OCI-LY1 (cell line): ENCODE data around the gene SNRNP48.

Experiments
- H2AFZ ChIP-seq: fragments of 200-600 bp; sonication (generic), shearing (Covaris generic); 2 replicates; pipeline ENCODE4 v1.6.0; 2014; ENCODE audit warnings: antibody characterized with exemption, mild to moderate bottlenecking, low read length
- H3F3A ChIP-seq: fragments of 200-600 bp; sonication (generic), shearing (Covaris generic); 2 replicates; pipeline ENCODE4 v1.6.0; 2014; ENCODE audit warnings: mild to moderate bottlenecking, antibody characterized with exemption, low read length, moderate library complexity; ENCODE audit not compliant: insufficient read depth
- H3K27ac ChIP-seq: fragments of 200-600 bp; sonication (generic); 2 replicates; pipeline ENCODE4 v1.5.1; 2014; ENCODE audit warnings: low read length, mixed run types, mild to moderate bottlenecking, low read depth; ENCODE audit not compliant: poor library complexity, severe bottlenecking
- H3K27me3 ChIP-seq: fragments of 200-600 bp; sonication (generic); 2 replicates; pipeline ENCODE4 v1.6.0; 2014; ENCODE audit warnings: antibody characterized with exemption, mild to moderate bottlenecking, low read length, moderate library complexity; ENCODE audit not compliant: insufficient read depth
- H3K36me3 ChIP-seq: fragments of 200-600 bp; sonication (generic); 2 replicates; pipeline ENCODE4 v1.6.1; 2014; ENCODE audit warnings: mild to moderate bottlenecking, antibody characterized with exemption, low read length, moderate library complexity, mixed read lengths; ENCODE audit not compliant: insufficient read depth
- H3K4me1 ChIP-seq: fragments of 200-600 bp; sonication (generic); 2 replicates; pipeline ENCODE4 v1.5.1; 2014; ENCODE audit warnings: mild to moderate bottlenecking, low read length, moderate library complexity; ENCODE audit not compliant: insufficient read depth, severe bottlenecking
- H3K4me2 ChIP-seq: fragments of 200-600 bp; sonication (generic), shearing (Covaris generic); 2 replicates; pipeline ENCODE4 v1.6.1; 2014; ENCODE audit warnings: low read length
- H3K4me3 ChIP-seq: fragments of 200-600 bp; sonication (generic); 2 replicates; pipeline ENCODE4 v1.5.1; 2014; ENCODE audit warnings: low read length, low read depth, mild to moderate bottlenecking, mixed read lengths; ENCODE audit not compliant: poor library complexity, severe bottlenecking
- H3K79me2 ChIP-seq: fragments of 200-600 bp; shearing (Covaris generic); 2 replicates; pipeline ENCODE4 v1.6.1; 2016; ENCODE audit warnings: mixed run types, low read length, mixed read lengths; ENCODE audit not compliant: insufficient read depth
- H3K9ac ChIP-seq: fragments of 200-600 bp; sonication (generic), shearing (Covaris generic); 2 replicates; pipeline ENCODE4 v1.6.1; 2014; ENCODE audit warnings: mild to moderate bottlenecking, low read length, mixed read lengths
- H3K9me2 ChIP-seq: fragments of 200-600 bp; sonication (generic), shearing (Covaris generic); 2 replicates; pipeline ENCODE4 v1.6.1; 2014; ENCODE audit warnings: low read depth, mild to moderate bottlenecking, low read length, mixed read lengths
- H3K9me3 ChIP-seq: fragments of 200-600 bp; shearing (Covaris generic); 2 replicates; pipeline ENCODE4 v1.6.1; 2014; ENCODE audit warnings: low read length, mixed read lengths
- H4K20me1 ChIP-seq: fragments of 200-600 bp; sonication (generic), shearing (Covaris generic); 2 replicates; pipeline ENCODE4 v1.6.0; 2016; ENCODE audit warnings: mild to moderate bottlenecking, low read length; ENCODE audit not compliant: insufficient read depth
- CTCF ChIP-seq: fragments of 200-600 bp; sonication (generic), shearing (Covaris generic); IDR thresholded peaks from 2 replicates; pipeline ENCODE4 v1.5.1; 2017; ENCODE audit warnings: mild to moderate bottlenecking, antibody characterized with exemption, low read length, moderate library complexity, mixed read lengths
- EZH2 ChIP-seq: fragments of 200-600 bp; sonication (generic), shearing (Covaris generic); IDR thresholded peaks from 2 replicates; pipeline ENCODE4 v1.8.0; 2017; ENCODE audit warnings: borderline replicate concordance, mixed run types, mild to moderate bottlenecking, antibody characterized with exemption, low read length, moderate library complexity, mixed read lengths

Gene SNRNP48

DNA sequence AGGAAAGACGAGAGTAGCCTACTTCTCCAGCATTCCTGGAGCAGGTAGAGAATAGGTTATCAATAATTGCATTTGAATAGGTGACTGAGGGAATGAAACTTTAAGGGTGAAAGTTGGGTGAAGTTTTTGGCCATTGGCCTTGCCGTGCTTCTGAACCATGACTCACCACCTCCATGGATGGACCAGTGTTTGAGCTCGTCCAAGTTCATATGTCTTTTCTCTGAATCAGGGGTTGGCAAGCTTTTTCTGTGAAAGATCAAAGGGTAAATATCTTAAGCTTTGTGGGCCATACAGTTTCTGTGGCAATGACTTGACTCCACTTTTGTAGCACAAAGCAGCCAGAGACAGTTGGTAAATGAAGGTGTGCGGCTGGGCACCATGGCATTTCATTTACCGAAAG, 31.8 kb downstream of the SNRNP48 start:
- TF ChIP-seq CTCF (no peak), EZH2 (no peak)
- H3K4me3 ChIP-seq, result no peak overlapping the region
- H3K27me3 ChIP-seq, result 0 out of 2 replicates have a peak, but pooled peaks cover 7% of the 10 kb centered on the region
- H3K4me2 ChIP-seq, result no peak overlapping the region
- no peaks in the 10 kb centered on the region for H3K4me1 ChIP-seq
- H3K9ac ChIP-seq, result no peak overlapping the region
- H4K20me1 ChIP-seq, result no peaks in the 10 kb centered on the region
- no peak overlapping the region for H2AFZ ChIP-seq
- H3K9me2 ChIP-seq, result no peaks in the 10 kb centered on the region
- no peaks in the 10 kb centered on the region for H3K36me3 ChIP-seq
- no peaks in the 10 kb centered on the region for H3K9me3 ChIP-seq
- no peaks in the 10 kb centered on the region for H3K79me2 ChIP-seq
- H3K27ac ChIP-seq, result no peak overlapping the region
- no peaks in the 10 kb centered on the region for H3F3A ChIP-seq

GRCh38 chr6:7624796-7625710, 35.1 kb downstream of the SNRNP48 start:
- Histone ChIP-seq H3K9me2 (no peaks in the 10 kb centered on the region), H3K36me3 (no peaks in the 10 kb centered on the region), H3K9ac (no peak overlapping the region), H3K4me3 (no peak overlapping the region), H3K79me2 (no peaks in the 10 kb centered on the region), H4K20me1 (no peaks in the 10 kb centered on the region), H3K4me1 (no peaks in the 10 kb centered on the region), H3K27me3 (0 out of 2 replicates have a peak, but pooled peaks cover 7% of the 10 kb centered on the region), H3K4me2 (no peak overlapping the region), H2AFZ (no peak overlapping the region), H3F3A (no peaks in the 10 kb centered on the region), H3K27ac (no peak overlapping the region), H3K9me3 (no peaks in the 10 kb centered on the region)
- TF ChIP-seq CTCF (no peak), EZH2 (no peak)

DNA sequence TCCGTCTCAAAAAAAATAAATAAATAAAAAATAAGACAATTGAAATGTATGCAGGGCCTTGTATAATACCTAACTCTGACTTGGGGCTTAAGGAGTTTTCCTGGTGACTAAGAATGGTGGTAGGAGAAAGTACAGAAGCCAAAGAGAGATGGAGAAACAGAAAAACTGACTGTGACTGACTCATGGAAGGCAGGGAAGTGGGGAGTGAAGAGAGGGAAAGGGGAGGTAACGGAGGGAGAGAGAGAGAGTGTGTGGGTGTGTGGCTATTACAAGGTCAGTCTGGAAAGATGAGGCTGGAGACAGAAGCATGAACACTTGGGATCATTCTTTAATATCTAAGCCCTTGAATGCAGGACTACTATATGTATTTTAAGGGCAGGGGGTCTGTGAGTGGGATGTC, 38.5 kb downstream of the SNRNP48 start:
- peaks cover 7% of the 10 kb centered on the region; the same call in 1 of the 2 replicates for H3K27me3 ChIP-seq
- H4K20me1 ChIP-seq, result no peaks in the 10 kb centered on the region
- H3K4me3 ChIP-seq, result no peak overlapping the region
- TF ChIP-seq CTCF (no peak), EZH2 (no peak)
- H3K9me2 ChIP-seq, result no peaks in the 10 kb centered on the region
- no peak overlapping the region for H3K4me2 ChIP-seq
- H3K4me1 ChIP-seq, result no peaks in the 10 kb centered on the region
- H3K27ac ChIP-seq, result no peak overlapping the region
- no peaks in the 10 kb centered on the region for H3K36me3 ChIP-seq
- H3K79me2 ChIP-seq, result no peaks in the 10 kb centered on the region
- no peak overlapping the region for H3K9ac ChIP-seq
- H3F3A ChIP-seq, result no peaks in the 10 kb centered on the region
- H3K9me3 ChIP-seq, result no peaks in the 10 kb centered on the region
- no peak overlapping the region for H2AFZ ChIP-seq
